Liver (tissue), 9 donors: ENCODE data around the gene ASB8. TPM values are rescaled to one million over a fixed set of nuclear protein-coding genes. Genes with fewer than 3 reads are reported as not detected.

Experiments
- DNase-seq: peaks from one replicate; pipeline ENCODE4 v3.0.0-alpha.2; 2017; ENCODE audit warnings: low spot score
- H3K27ac ChIP-seq, 2 donors: one replicate each; pipeline ENCODE4 v1.7.0; 2013; ENCODE audit warnings: inconsistent platforms in 2 of 2, low read length in 2 of 2, control low read depth in 1 of 2, low read depth in 1 of 2, mild to moderate bottlenecking in 1 of 2
- H3K27me3 ChIP-seq, 4 donors: one replicate each; pipeline versions ENCODE4 v1.6.1 to v1.7.0; 2013; ENCODE audit warnings: low read length in 3 of 4, inconsistent platforms in 1 of 4, mild to moderate bottlenecking in 1 of 4, moderate library complexity in 1 of 4; ENCODE audit not compliant: control insufficient read depth in 4 of 4, insufficient read depth in 4 of 4
- H3K36me3 ChIP-seq, 4 donors: one replicate each; pipeline versions ENCODE4 v1.6.1 to v1.7.0; 2013; ENCODE audit warnings: low read length in 3 of 4, mild to moderate bottlenecking in 3 of 4, low read depth in 1 of 4, moderate library complexity in 1 of 4; ENCODE audit not compliant: control insufficient read depth in 4 of 4, insufficient read depth in 3 of 4
- H3K4me1 ChIP-seq, 4 donors: one replicate each; pipeline versions ENCODE4 v1.6.1 to v1.7.0; 2013; ENCODE audit warnings: low read length in 3 of 4, mild to moderate bottlenecking in 3 of 4, moderate library complexity in 1 of 4; ENCODE audit not compliant: control insufficient read depth in 4 of 4, insufficient read depth in 4 of 4
- H3K4me3 ChIP-seq, 3 donors: one replicate each; pipeline versions ENCODE4 v1.6.1 to v1.7.0; 2013; ENCODE audit warnings: low read length in 3 of 3, control low read depth in 1 of 3, low read depth in 1 of 3, mild to moderate bottlenecking in 1 of 3
- H3K9ac ChIP-seq, 2 donors: one replicate each; pipeline ENCODE4 v1.7.0; 2013; ENCODE audit warnings: low read length in 2 of 2, mild to moderate bottlenecking in 2 of 2, moderate library complexity in 2 of 2, control low read depth in 1 of 2, low read depth in 1 of 2
- H3K9me3 ChIP-seq, 4 donors: one replicate each; pipeline versions ENCODE4 v1.6.1 to v1.7.0; 2013; ENCODE audit warnings: low read length in 3 of 4; ENCODE audit not compliant: control insufficient read depth in 4 of 4
- ATF3 ChIP-seq: IDR thresholded peaks from 2 replicates; pipeline ENCODE4 v1.6.1; 2016; ENCODE audit warnings: antibody characterized with exemption
- CTCF ChIP-seq: fragments of 150-350 bp; IDR thresholded peaks from 2 replicates; pipeline ENCODE4 v1.5.1; 2017; ENCODE audit warnings: improper control_type of control experiment, low read depth, low read length; ENCODE audit not compliant: missing input control
- EGR1 ChIP-seq, 2 donors: IDR thresholded peaks; 2 replicates each; pipeline ENCODE4 v1.6.1; 2016 to 2018; ENCODE audit warnings: antibody characterized with exemption in 2 of 2, low read depth in 2 of 2
- FOXA1 ChIP-seq: IDR thresholded peaks from 2 replicates; pipeline ENCODE4 v1.6.1; 2016; ENCODE audit warnings: antibody characterized with exemption
- FOXA2 ChIP-seq: IDR thresholded peaks from 2 replicates; pipeline ENCODE4 v1.6.1; 2016; ENCODE audit warnings: antibody characterized with exemption
- GABPA ChIP-seq, 2 donors: IDR thresholded peaks in 1 of 2; conservative IDR thresholded peaks in 1 of 2; 2 replicates each; pipeline ENCODE4 v1.6.1; 2016; ENCODE audit warnings: antibody characterized with exemption in 2 of 2, mild to moderate bottlenecking in 1 of 2, moderate library complexity in 1 of 2
- HNF4A ChIP-seq, 2 donors: conservative IDR thresholded peaks; 2 replicates each; pipeline ENCODE4 v1.6.1; 2016; ENCODE audit warnings: antibody characterized with exemption in 2 of 2, mild to moderate bottlenecking in 2 of 2
- HNF4G ChIP-seq: IDR thresholded peaks from 2 replicates; pipeline ENCODE4 v1.6.1; 2016; ENCODE audit warnings: antibody characterized with exemption
- JUND ChIP-seq, 2 donors: IDR thresholded peaks; 2 replicates each; pipeline ENCODE4 v1.6.1; 2016; ENCODE audit warnings: antibody characterized with exemption in 2 of 2
- MAX ChIP-seq: IDR thresholded peaks from 2 replicates; pipeline ENCODE4 v1.6.1; 2016; ENCODE audit warnings: antibody characterized with exemption
- NR2F2 ChIP-seq: IDR thresholded peaks from 2 replicates; pipeline ENCODE4 v1.6.1; 2016; ENCODE audit warnings: antibody characterized with exemption
- RAD21 ChIP-seq, 2 donors: IDR thresholded peaks; 2 replicates each; pipeline ENCODE4 v1.6.1; 2016; ENCODE audit warnings: antibody characterized with exemption in 2 of 2, mild to moderate bottlenecking in 2 of 2
- REST ChIP-seq: IDR thresholded peaks from 2 replicates; pipeline ENCODE4 v1.6.1; 2016; ENCODE audit warnings: antibody characterized with exemption, mild to moderate bottlenecking
- RXRA ChIP-seq, 2 donors: IDR thresholded peaks; 2 replicates each; pipeline ENCODE4 v1.6.1; 2017 to 2018; ENCODE audit warnings: antibody characterized with exemption in 2 of 2, mild to moderate bottlenecking in 1 of 2
- SP1 ChIP-seq: IDR thresholded peaks from 2 replicates; pipeline ENCODE4 v1.6.1; 2018; ENCODE audit warnings: antibody characterized with exemption, mild to moderate bottlenecking
- TAF1 ChIP-seq: conservative IDR thresholded peaks from 2 replicates; pipeline ENCODE4 v1.6.1; 2016; ENCODE audit warnings: antibody characterized with exemption, mild to moderate bottlenecking
- YY1 ChIP-seq: IDR thresholded peaks from 2 replicates; pipeline ENCODE4 v1.6.1; 2016; ENCODE audit warnings: antibody characterized with exemption, mild to moderate bottlenecking
- ZBTB33 ChIP-seq: IDR thresholded peaks from 2 replicates; pipeline ENCODE4 v1.6.1; 2016; ENCODE audit warnings: antibody characterized with exemption
- WGBS: extraction: QIAGEN DNeasy Blood & Tissue Kit; methylation state at CpG from one replicate; pipeline ENCODE4 v1.1.7; 2013; 5-methylcytosine and 5-hydroxymethylcytosine counted together
- polyA plus RNA-seq, 2 donors: library from polyadenylated mRNA; stranded (reverse) in 1 of 2; unstranded in 1 of 2; fragments of 200-250 nt in 1 of 2; fragments of >200 nt in 1 of 2; fragmentation: Nextera tagmentation in 1 of 2; extraction: Ambion mirVana in 1 of 2; gene quantifications; one replicate each; pipeline versions ENCODE4 v1.2.1 to v1.2.3, GENCODE V29; 2013 to 2015
- total RNA-seq, 2 donors: library from RNA; depleted of rRNA; stranded (reverse); fragments of >200 nt; gene quantifications; one replicate each; pipeline ENCODE4 v1.2.3, GENCODE V29; 2014
- donor health status: healthy.
- donor health status: healthy.
- donor health status: healthy.
- donor health status: healthy.
- donor health status: healthy.

ASB8 gene
- total and polyA plus RNA-seq, 4 donors: 17.0 to 23.5 (median 18.2) TPM

GRCh38 chr12:48203192-48203591 is 45.9 kb upstream of the ASB8 start, which contains the start of gene OR10AD1:
TSS of gene OR10AD1 (minus strand) at chr12:48203292. CDS start at chr12:48203292, 0 bp downstream.
- Histone ChIP-seq H3K27me3 (no peaks in the 10 kb centered on the region), H3K4me1 (peaks cover 0 to 3% (median 0%) of the 10 kb centered on the region in 4 donors), H3K4me3 (no peak within 1 kb of the TSS), H3K27ac (no peak within 1 kb of the TSS), H3K9ac (no peak within 1 kb of the TSS), H3K9me3 (peaks cover 4 to 25% (median 8%) of the 10 kb centered on the region in 4 donors), H3K36me3 (peaks cover 0 to 4% (median 0%) of the 10 kb centered on the region in 4 donors)
- TF ChIP-seq HNF4A (conservative IDR thresholded peaks at IDR 0.05) (no peak), EGR1 (IDR thresholded peaks at IDR 0.05; ENCODE audit: low read depth in 2 of 2) (no peak), JUND (IDR thresholded peaks at IDR 0.05) (no peak), TAF1 (no peak), YY1 (no peak), FOXA1 (no peak), NR2F2 (no peak), REST (no peak), FOXA2 (no peak), CTCF (no peak), SP1 (no peak), RXRA (IDR thresholded peaks at IDR 0.05) (no peak), ATF3 (no peak), RAD21 (IDR thresholded peaks at IDR 0.05) (no peak), HNF4G (no peak), MAX (no peak), GABPA (IDR thresholded peaks at IDR 0.05 in 1 of 2, conservative IDR thresholded peaks at IDR 0.05 in 1 of 2) (no peak), ZBTB33 (no peak)
- WGBS: 79% methylated on average over 4 of the region's 4 CpGs
- DNase-seq: no peak
